HFFc6 (cell line): ENCODE results near the gene CLDN9. TPM values are rescaled to one million over a fixed set of nuclear protein-coding genes. Genes with fewer than 3 reads are reported as not detected.

Source experiments
- DNase-seq: peaks from one replicate; pipeline ENCODE4 v3.0.0-alpha.2; 2018
- H3K27ac Mint-ChIP-seq: 2 replicates; pipeline ENCODE4 v1.8.0; 2020; ENCODE audit warnings: mild to moderate bottlenecking, mixed read lengths
- H3K27me3 Mint-ChIP-seq: 2 replicates; pipeline ENCODE4 v1.8.0; 2021; ENCODE audit warnings: mild to moderate bottlenecking, moderate library complexity, mixed read lengths; ENCODE audit not compliant: insufficient read depth
- H3K36me3 Mint-ChIP-seq: 2 replicates; pipeline ENCODE4 v1.8.0; 2021; ENCODE audit warnings: low read depth, mixed read lengths
- H3K4me1 Mint-ChIP-seq: 2 replicates; pipeline ENCODE4 v1.8.0; 2020; ENCODE audit warnings: low read depth, mixed read lengths
- H3K4me3 Mint-ChIP-seq: 2 replicates; pipeline ENCODE4 v1.8.0; 2020; ENCODE audit warnings: mild to moderate bottlenecking, moderate library complexity, mixed read lengths
- H3K9me3 Mint-ChIP-seq: 2 replicates; pipeline ENCODE4 v1.8.0; 2020; ENCODE audit warnings: mild to moderate bottlenecking, mixed read lengths
- CTCF ChIP-seq: fragments of 200-600 bp; sonication (generic); IDR thresholded peaks from 2 replicates; pipeline ENCODE4 v1.5.0; 2021; ENCODE audit warnings: antibody characterized with exemption, mild to moderate bottlenecking
- total RNA-seq, 6 experiments: library from RNA; stranded (reverse); fragmentation: NEBNext Ultra II Directional; extraction: Animal tissue kit (Norgen Biotek cat#: 25700); gene quantifications; 2 replicates in 1 of 6; 3 replicates in 5 of 6; pipeline ENCODE4 v1.2.3, GENCODE V29; 2021

The CLDN9 gene
- total RNA-seq, 6 experiments from 2014 or later: not detected

GRCh38 chr16:2990891-2991290, 21.8 kb upstream of the CLDN9 start:
- Mint-ChIP-seq H3K4me1 (no peaks in the 10 kb centered on the region), H3K9me3 (no peaks in the 10 kb centered on the region), H3K27me3 (peaks cover 21% of the 10 kb centered on the region), H3K27ac (no peak overlapping the region), H3K36me3 (no peaks in the 10 kb centered on the region), H3K4me3 (no peak overlapping the region)
- no peak for TF ChIP-seq CTCF
- DNase-seq: no peak

GRCh38 chr16:2991566-2992261, 21.0 kb upstream of the CLDN9 start:
- Mint-ChIP-seq H3K36me3 (no peaks in the 10 kb centered on the region), H3K4me3 (no peak overlapping the region), H3K27me3 (peaks cover 20% of the 10 kb centered on the region), H3K9me3 (no peaks in the 10 kb centered on the region), H3K27ac (no peak overlapping the region), H3K4me1 (no peaks in the 10 kb centered on the region)
- no peak for TF ChIP-seq CTCF
- no peak for DNase-seq

GRCh38 chr16:2992383-2993081, 20.2 kb upstream of the CLDN9 start:
- DNase-seq: no peak
- no peaks in the 10 kb centered on the region for H3K4me1 Mint-ChIP-seq
- TF ChIP-seq CTCF: no peak
- H3K36me3 Mint-ChIP-seq: no peaks in the 10 kb centered on the region
- no peak overlapping the region for H3K4me3 Mint-ChIP-seq
- H3K9me3 Mint-ChIP-seq: no peaks in the 10 kb centered on the region
- peaks cover 22% of the 10 kb centered on the region for H3K27me3 Mint-ChIP-seq
- H3K27ac Mint-ChIP-seq: no peak overlapping the region

GRCh38 chr16:2996298-2996697, 16.4 kb upstream of the CLDN9 start:
- DNase-seq: no peak
- Mint-ChIP-seq H3K36me3 (no peaks in the 10 kb centered on the region), H3K4me1 (no peaks in the 10 kb centered on the region), H3K4me3 (no peak overlapping the region), H3K27ac (no peak overlapping the region), H3K27me3 (peaks cover 18% of the 10 kb centered on the region), H3K9me3 (no peaks in the 10 kb centered on the region)
- TF ChIP-seq CTCF: no peak

GRCh38 chr16:2999929-3000328, 12.8 kb upstream of the CLDN9 start:
- peaks cover 14% of the 10 kb centered on the region for H3K27me3 Mint-ChIP-seq
- no peaks in the 10 kb centered on the region for H3K36me3 Mint-ChIP-seq
- DNase-seq: no peak
- no peaks in the 10 kb centered on the region for H3K4me1 Mint-ChIP-seq
- TF ChIP-seq CTCF: no peak
- no peak overlapping the region for H3K27ac Mint-ChIP-seq
- H3K9me3 Mint-ChIP-seq: no peaks in the 10 kb centered on the region
- no peak overlapping the region for H3K4me3 Mint-ChIP-seq
